ENCODE measurements around the gene NACC2. TPM values are rescaled to one million over a fixed set of nuclear protein-coding genes. Genes with fewer than 3 reads are reported as not detected.

NACC2 gene
- total and polyA plus RNA-seq, 9 donors, result 7.0 to 47.0 (median 27.2) TPM

GRCh38 chr9:136052472-136052880 is 42.6 kb downstream of the NACC2 start:
- Histone ChIP-seq H3K27ac (no peak overlapping the region), H3K4me1 (ENCODE audit: insufficient read depth) (peaks cover 17% of the 10 kb centered on the region), H3K36me3 (no peaks in the 10 kb centered on the region), H3K4me3 (peak overlapping the region; percentile 6), H3K27me3 (no peaks in the 10 kb centered on the region), H3K9me3 (no peaks in the 10 kb centered on the region)
- intact Hi-C loops (cut with DNase I), result no loop called here
- 12 to 25% (median 15%) methylated on average over 14 to 15 of the region's 15 CpGs for WGBS, 3 donors
- peak in 2 of 5 donors; percentile 28 to 29 for DNase-seq
- TF ChIP-seq EP300 (IDR thresholded peaks at IDR 0.05), result no peak
- no peak for TF ChIP-seq POLR2A (IDR thresholded peaks at IDR 0.05)
- no peak for TF ChIP-seq CTCF (IDR thresholded peaks at IDR 0.05)

- intact Hi-C loops (cut with DNase I), result no loop called here
- peaks cover 17% of the 10 kb centered on the region for H3K4me1 ChIP-seq (ENCODE audit: insufficient read depth)
- no peaks in the 10 kb centered on the region for H3K36me3 ChIP-seq
- 0 to 1% (median 1%) methylated on average over 30 to 31 of the region's 31 CpGs for WGBS, 3 donors
- no peaks in the 10 kb centered on the region for H3K27me3 ChIP-seq
- H3K27ac ChIP-seq, result no peak overlapping the region
- H3K4me3 ChIP-seq, result peak overlapping the region; percentile 53
- no peaks in the 10 kb centered on the region for H3K9me3 ChIP-seq
- DNase-seq, result peak in 3 of 5 donors; percentile 27 to 58 (median 42)
- TF ChIP-seq CTCF (IDR thresholded peaks at IDR 0.05), result no peak
- TF ChIP-seq POLR2A (IDR thresholded peaks at IDR 0.05), result no peak
- no peak for TF ChIP-seq EP300 (IDR thresholded peaks at IDR 0.05)
These were observed 43.1 kb downstream of the NACC2 start for GRCh38 chr9:136051837-136052471.

GRCh38 chr9:136051453-136051836 is 43.6 kb downstream of the NACC2 start:
- H3K36me3 ChIP-seq, result no peaks in the 10 kb centered on the region
- DNase-seq, result peak in 1 of 5 donors; percentile 39
- no peaks in the 10 kb centered on the region for H3K27me3 ChIP-seq
- H3K4me3 ChIP-seq, result peak overlapping the region; percentile 53
- TF ChIP-seq CTCF (IDR thresholded peaks at IDR 0.05), result no peak
- no peak for TF ChIP-seq POLR2A (IDR thresholded peaks at IDR 0.05)
- no peak for TF ChIP-seq EP300 (IDR thresholded peaks at IDR 0.05)
- intact Hi-C loops (cut with DNase I), result no loop called here
- H3K9me3 ChIP-seq, result no peaks in the 10 kb centered on the region
- WGBS, 3 donors, result 0 to 1% (median 1%) methylated on average over 6 to 47 of the region's 47 CpGs
- peaks cover 17% of the 10 kb centered on the region for H3K4me1 ChIP-seq (ENCODE audit: insufficient read depth)
- peak overlapping the region; percentile 23 to 44 for H3K27ac ChIP-seq

GRCh38 chr9:136050701-136051452 is 44.2 kb downstream of the NACC2 start:
- H3K27me3 ChIP-seq, result no peaks in the 10 kb centered on the region
- intact Hi-C loops (cut with DNase I), result no loop called here
- 1 to 6% (median 5%) methylated on average over 40 to 55 of the region's 55 CpGs for WGBS, 3 donors
- H3K9me3 ChIP-seq, result no peaks in the 10 kb centered on the region
- DNase-seq, result peak in 3 of 5 donors; percentile 36 to 46 (median 46)
- peak overlapping the region; percentile 23 to 44 for H3K27ac ChIP-seq
- no peaks in the 10 kb centered on the region for H3K36me3 ChIP-seq
- peaks cover 17% of the 10 kb centered on the region for H3K4me1 ChIP-seq (ENCODE audit: insufficient read depth)
- H3K4me3 ChIP-seq, result peak overlapping the region; percentile 53
- no peak for TF ChIP-seq CTCF (IDR thresholded peaks at IDR 0.05)
- TF ChIP-seq EP300 (IDR thresholded peaks at IDR 0.05), result no peak
- no peak for TF ChIP-seq POLR2A (IDR thresholded peaks at IDR 0.05)

All from ovary (tissue), 9 donors.